PC-9 (cell line): ENCODE data around the gene FBXO22.

Source experiments
- EZH2 ChIP-seq: fragments of 200-600 bp; sonication (generic); IDR thresholded peaks from 2 replicates; pipeline ENCODE4 v1.8.0; 2017; ENCODE audit warnings: antibody characterized with exemption, low read depth
- TF ChIP-seq, protein P1 (sequence below): fragments of 200-600 bp; sonication (generic); conservative IDR thresholded peaks from 2 replicates; pipeline ENCODE4 v1.6.1; 2017; ENCODE audit warnings: mixed run types, antibody characterized with exemption, mild to moderate bottlenecking, moderate library complexity

DNA sequence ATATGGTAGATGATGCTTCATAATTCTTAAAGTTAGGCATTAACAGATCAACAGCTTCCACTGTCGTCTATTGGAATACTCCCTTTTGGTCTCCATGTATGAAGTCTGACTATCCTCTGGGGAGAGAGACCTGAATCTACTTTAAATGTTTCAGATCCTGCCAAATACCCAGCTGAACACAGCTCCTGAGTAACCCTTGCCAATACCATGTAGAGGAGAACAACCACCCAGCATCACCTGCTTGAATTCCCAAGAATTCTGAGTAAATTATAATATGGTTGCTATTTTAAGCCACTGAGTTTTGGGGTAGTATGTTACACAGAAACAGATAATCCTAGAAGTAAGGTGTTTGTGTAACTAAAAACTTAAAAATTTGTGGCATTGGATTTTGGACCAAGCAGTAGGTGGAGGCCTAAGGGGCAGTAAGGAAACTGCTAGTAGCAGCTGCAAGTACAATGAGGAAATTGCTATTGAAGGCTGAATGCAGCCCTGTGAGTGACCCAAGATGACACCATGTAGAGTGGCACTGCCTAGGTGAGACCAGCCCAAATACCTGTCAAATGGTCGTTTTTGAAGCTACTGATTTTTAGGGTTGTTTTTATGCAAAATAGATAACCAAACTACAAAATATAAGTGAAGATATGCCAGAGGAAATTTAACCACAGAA, 77.6 kb downstream of the FBXO22 start:
- TF ChIP-seq, protein P1, sequence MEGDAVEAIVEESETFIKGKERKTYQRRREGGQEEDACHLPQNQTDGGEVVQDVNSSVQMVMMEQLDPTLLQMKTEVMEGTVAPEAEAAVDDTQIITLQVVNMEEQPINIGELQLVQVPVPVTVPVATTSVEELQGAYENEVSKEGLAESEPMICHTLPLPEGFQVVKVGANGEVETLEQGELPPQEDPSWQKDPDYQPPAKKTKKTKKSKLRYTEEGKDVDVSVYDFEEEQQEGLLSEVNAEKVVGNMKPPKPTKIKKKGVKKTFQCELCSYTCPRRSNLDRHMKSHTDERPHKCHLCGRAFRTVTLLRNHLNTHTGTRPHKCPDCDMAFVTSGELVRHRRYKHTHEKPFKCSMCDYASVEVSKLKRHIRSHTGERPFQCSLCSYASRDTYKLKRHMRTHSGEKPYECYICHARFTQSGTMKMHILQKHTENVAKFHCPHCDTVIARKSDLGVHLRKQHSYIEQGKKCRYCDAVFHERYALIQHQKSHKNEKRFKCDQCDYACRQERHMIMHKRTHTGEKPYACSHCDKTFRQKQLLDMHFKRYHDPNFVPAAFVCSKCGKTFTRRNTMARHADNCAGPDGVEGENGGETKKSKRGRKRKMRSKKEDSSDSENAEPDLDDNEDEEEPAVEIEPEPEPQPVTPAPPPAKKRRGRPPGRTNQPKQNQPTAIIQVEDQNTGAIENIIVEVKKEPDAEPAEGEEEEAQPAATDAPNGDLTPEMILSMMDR = no peak
- no peak for TF ChIP-seq EZH2
